RWPE1 (cell line): ENCODE measurements around the gene TWNK.

Source experiments
- CTCF ChIA-PET: fragments of 350-600 bp; sonication (Branson Sonifier 250); formaldehyde crosslinking; extraction: SDS; loops from one replicate; lab custom pipeline; 2021; lab: Yijun Ruan, JAX
- POLR2A ChIA-PET: fragments of 400-600 bp; formaldehyde crosslinking; extraction: SDS; loops from one replicate; lab custom pipeline; 2020; ENCODE audit warnings: antibody characterized with exemption; ENCODE audit not compliant: low non-redundant PET; lab: Yijun Ruan, JAX
- DNase-seq: peaks from one replicate; pipeline ENCODE4 v3.0.0; 2012; ENCODE audit warnings: low spot score
- H3K27ac ChIP-seq: fragments of 450-650 bp; 2 replicates; pipeline ENCODE4 v1.5.1; 2017
- TF ChIP-seq, protein P1 (sequence below): fragments of 450-650 bp; conservative IDR thresholded peaks from 2 replicates; pipeline ENCODE4 v1.5.1; 2017; ENCODE audit warnings: low read depth, mild to moderate bottlenecking

TWNK gene

GRCh38 chr10:100968062-100968736, 19.1 kb upstream of the TWNK start:
- no peak overlapping the region for H3K27ac ChIP-seq
- TF ChIP-seq, protein P1, sequence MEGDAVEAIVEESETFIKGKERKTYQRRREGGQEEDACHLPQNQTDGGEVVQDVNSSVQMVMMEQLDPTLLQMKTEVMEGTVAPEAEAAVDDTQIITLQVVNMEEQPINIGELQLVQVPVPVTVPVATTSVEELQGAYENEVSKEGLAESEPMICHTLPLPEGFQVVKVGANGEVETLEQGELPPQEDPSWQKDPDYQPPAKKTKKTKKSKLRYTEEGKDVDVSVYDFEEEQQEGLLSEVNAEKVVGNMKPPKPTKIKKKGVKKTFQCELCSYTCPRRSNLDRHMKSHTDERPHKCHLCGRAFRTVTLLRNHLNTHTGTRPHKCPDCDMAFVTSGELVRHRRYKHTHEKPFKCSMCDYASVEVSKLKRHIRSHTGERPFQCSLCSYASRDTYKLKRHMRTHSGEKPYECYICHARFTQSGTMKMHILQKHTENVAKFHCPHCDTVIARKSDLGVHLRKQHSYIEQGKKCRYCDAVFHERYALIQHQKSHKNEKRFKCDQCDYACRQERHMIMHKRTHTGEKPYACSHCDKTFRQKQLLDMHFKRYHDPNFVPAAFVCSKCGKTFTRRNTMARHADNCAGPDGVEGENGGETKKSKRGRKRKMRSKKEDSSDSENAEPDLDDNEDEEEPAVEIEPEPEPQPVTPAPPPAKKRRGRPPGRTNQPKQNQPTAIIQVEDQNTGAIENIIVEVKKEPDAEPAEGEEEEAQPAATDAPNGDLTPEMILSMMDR: no peak
- ChIA-PET CTCF (interaction anchor here (0.5 to 1.7 kb wide), 8 partner anchors 11 to 662 kb away, joined by 3 to 6 read pairs (median 4); no protein-coding TSS in a partner anchor), POLR2A (no interaction called here)
- no peak for DNase-seq

DNA sequence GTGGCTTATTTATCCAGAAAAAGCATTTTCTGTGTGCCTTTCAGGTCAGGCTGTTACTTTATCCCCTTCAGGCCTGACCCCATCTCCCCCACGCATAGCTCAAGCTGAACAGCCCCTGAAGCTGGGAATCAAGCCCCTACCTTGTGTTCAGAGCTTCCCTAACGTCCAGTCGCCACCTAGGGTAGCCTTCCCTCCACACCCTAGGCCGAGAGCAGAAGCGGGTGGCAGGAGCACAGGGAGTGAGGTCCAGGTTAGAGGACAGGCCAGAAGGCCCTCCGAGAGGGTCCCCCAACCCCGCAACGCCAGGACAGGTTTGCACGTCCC, 18.5 kb upstream of the TWNK start:
- TF ChIP-seq, protein P1: no peak
- H3K27ac ChIP-seq: no peak overlapping the region
- CTCF ChIA-PET: interaction anchor here (0.6 to 1.7 kb wide), 6 partner anchors 12 to 47 kb away, joined by 3 to 6 read pairs (median 4); no protein-coding TSS in a partner anchor
- POLR2A ChIA-PET: interaction anchor here (0.7 kb wide), 1 partner anchor 24 kb away, joined by 4 read pairs; no protein-coding TSS in a partner anchor
- DNase-seq: no peak

GRCh38 chr10:100969187-100970075, 17.9 kb upstream of the TWNK start, which contains the start of gene SEMA4G:
Gene SEMA4G (plus strand): TSS chr10:100969504. CDS start chr10:100972913, 3,409 bp downstream.
- H3K27ac ChIP-seq: no peak within 1 kb of the TSS
- ChIA-PET POLR2A (interaction anchor here (0.7 kb wide), 1 partner anchor 23 kb away, joined by 4 read pairs; no protein-coding TSS in a partner anchor), CTCF (interaction anchor here (0.6 to 1.7 kb wide), 8 partner anchors 12 to 724 kb away, joined by 3 to 6 read pairs (median 4); no protein-coding TSS in a partner anchor)
- peak; percentile 54 for DNase-seq
- TF ChIP-seq, protein P1: peak; percentile 70

GRCh38 chr10:100970076-100970913, 17.0 kb upstream of the TWNK start:
- ChIA-PET CTCF (interaction anchor here (0.6 to 1.7 kb wide), 5 partner anchors 13 to 723 kb away, joined by 3 to 6 read pairs (median 5); no protein-coding TSS in a partner anchor), POLR2A (no interaction called here)
- no peak overlapping the region for H3K27ac ChIP-seq
- DNase-seq: peak; percentile 28
- TF ChIP-seq, protein P1: no peak

DNA sequence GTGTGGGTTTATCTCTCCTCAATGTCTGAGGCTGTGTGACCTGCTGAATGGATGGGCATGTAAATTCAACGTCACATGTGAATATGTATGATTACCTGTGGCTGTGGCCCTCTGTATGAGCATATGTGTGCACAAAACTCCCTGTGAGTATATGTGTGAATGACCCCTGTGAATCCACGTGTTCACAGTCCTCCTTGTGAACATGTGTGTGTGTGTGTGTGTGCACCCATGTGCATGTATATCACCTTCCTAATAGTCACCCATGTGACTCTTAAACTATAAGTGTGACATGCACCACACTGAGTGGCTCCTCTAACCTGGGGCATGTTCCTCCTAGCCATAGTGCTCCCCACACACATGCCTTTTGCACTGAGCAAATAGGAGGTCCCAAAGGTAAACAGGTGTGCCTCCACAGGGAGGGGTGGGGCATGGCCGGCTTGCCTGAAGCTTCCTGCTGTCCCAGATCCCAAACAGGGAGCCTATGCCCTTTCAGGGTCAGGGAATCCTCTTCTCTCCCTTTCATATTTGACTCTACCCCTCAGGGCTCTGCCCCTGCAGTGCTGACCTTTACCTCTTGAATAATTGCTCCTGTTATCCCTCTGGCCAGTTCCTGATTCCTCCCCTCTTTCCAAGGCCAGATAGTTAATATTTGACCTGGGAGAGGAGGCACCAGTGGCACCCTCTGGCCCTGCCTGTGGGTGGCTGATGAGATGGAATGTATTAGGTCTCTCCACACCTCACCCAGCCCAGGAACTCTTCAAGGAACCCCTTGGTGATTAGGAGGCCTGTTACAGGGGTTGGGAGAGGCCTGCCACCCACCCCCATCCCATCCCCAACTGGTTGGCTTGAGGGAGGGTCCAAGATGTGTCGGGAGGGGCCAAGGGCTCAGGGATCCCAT, 16.2 kb upstream of the TWNK start:
- ChIA-PET CTCF (interaction anchor here (1.2 to 1.4 kb wide), 2 partner anchors 26 to 27 kb away, joined by 5 read pairs; no protein-coding TSS in a partner anchor), POLR2A (no interaction called here)
- TF ChIP-seq, protein P1: no peak
- DNase-seq: no peak
- no peak overlapping the region; the same call in 1 of the 2 replicates for H3K27ac ChIP-seq
